ENCODE results near the gene NGF.

DNA sequence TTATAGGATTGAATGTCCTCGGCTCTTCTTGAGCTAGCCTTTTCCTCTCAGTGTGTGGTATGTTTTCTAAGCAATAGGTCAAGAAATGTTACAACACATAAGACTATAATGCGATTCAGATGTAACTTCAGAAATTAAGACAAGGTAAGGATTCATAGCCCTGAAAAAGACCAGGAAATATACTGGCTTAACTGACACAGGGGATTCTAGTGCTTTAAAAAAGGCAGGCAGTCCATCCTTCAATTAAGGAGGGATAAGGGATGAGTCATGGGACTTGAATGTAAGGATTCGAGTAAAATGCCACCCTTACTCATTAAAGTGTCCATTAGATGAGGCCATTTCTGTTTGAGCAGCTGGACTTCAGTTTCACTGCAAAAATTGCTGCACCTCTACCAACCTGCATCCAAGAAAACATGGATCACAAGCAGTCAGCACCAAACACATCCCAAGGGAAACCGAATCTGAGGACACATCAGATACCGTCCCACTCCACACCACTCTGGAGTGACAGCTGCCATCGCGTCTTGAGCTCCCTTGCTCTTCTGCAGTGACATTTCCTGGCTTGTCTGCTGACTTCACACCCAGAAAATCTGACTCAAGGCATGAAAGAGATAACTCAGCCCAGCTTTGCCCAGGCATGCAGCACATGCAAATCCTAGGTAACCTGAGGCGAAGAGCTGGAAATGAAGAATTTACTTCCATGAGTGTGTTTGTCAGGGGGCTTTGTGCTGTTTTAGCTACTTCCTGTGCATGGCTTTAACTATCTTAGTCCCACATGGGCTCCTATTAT lies 37.8 kb downstream of the NGF start:
- TF ChIP-seq, protein P1, sequence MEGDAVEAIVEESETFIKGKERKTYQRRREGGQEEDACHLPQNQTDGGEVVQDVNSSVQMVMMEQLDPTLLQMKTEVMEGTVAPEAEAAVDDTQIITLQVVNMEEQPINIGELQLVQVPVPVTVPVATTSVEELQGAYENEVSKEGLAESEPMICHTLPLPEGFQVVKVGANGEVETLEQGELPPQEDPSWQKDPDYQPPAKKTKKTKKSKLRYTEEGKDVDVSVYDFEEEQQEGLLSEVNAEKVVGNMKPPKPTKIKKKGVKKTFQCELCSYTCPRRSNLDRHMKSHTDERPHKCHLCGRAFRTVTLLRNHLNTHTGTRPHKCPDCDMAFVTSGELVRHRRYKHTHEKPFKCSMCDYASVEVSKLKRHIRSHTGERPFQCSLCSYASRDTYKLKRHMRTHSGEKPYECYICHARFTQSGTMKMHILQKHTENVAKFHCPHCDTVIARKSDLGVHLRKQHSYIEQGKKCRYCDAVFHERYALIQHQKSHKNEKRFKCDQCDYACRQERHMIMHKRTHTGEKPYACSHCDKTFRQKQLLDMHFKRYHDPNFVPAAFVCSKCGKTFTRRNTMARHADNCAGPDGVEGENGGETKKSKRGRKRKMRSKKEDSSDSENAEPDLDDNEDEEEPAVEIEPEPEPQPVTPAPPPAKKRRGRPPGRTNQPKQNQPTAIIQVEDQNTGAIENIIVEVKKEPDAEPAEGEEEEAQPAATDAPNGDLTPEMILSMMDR (conservative IDR thresholded peaks at IDR 0.05; ENCODE audit: low read depth, low read length): no peak
- no peak for TF ChIP-seq EZH2 (IDR thresholded peaks at IDR 0.05; ENCODE audit: borderline replicate concordance, low read depth, low read length, poor library complexity, severe bottlenecking)

Measured in A673 (cell line).